GM12878 (cell line): ENCODE results near the gene GKN2. TPM values are rescaled to one million over a fixed set of nuclear protein-coding genes. Genes with fewer than 3 reads are reported as not detected.

Experiments
- BACH1 ChIP-seq: fragments of 450-650 bp; IDR thresholded peaks from 2 replicates; pipeline ENCODE4 v1.6.1; 2017; ENCODE audit warnings: mild to moderate bottlenecking, borderline replicate concordance
- CBFB ChIP-seq: IDR thresholded peaks from 2 replicates; pipeline ENCODE4 v1.6.1; 2016; ENCODE audit warnings: antibody characterized with exemption, low read depth
- CEBPB ChIP-seq, 2 experiments: fragments of 150-350 bp in 1 of 2; IDR thresholded peaks; 2 replicates each; pipeline ENCODE4 v1.6.1; 2012 to 2014; ENCODE audit warnings: low read depth in 2 of 2, low read length in 2 of 2, borderline replicate concordance in 1 of 2, inconsistent platforms in 1 of 2
- CREB1 ChIP-seq: IDR thresholded peaks from 2 replicates; pipeline ENCODE4 v1.6.1; 2012; ENCODE audit warnings: low read depth, mild to moderate bottlenecking, inconsistent platforms
- DPF2 ChIP-seq: fragments of 450-650 bp; IDR thresholded peaks from 2 replicates; pipeline ENCODE4 v1.6.1; 2017; ENCODE audit warnings: mild to moderate bottlenecking
- EZH2 ChIP-seq: IDR thresholded peaks from 2 replicates; pipeline ENCODE4 v1.6.1; 2012; ENCODE audit warnings: low read depth, mild to moderate bottlenecking, control low read depth, inconsistent platforms, low read length, borderline replicate concordance; ENCODE audit not compliant: control insufficient read depth
- FOXK2 ChIP-seq: fragments of 450-650 bp; IDR thresholded peaks from 2 replicates; pipeline ENCODE4 v1.6.1; 2017; ENCODE audit warnings: mild to moderate bottlenecking, moderate library complexity
- GABPA ChIP-seq: IDR thresholded peaks from 2 replicates; pipeline ENCODE4 v1.6.1; 2014; ENCODE audit warnings: antibody characterized with exemption, low read depth, mild to moderate bottlenecking, inconsistent platforms
- HDAC6 ChIP-seq: fragments of 200-600 bp; sonication (generic); IDR thresholded peaks from one replicate; pipeline ENCODE4 v1.8.0; 2017; ENCODE audit warnings: antibody characterized with exemption; ENCODE audit not compliant: unreplicated experiment
- IKZF2 ChIP-seq, 2 experiments: fragments of 450-650 bp; IDR thresholded peaks; 2 replicates each; pipeline ENCODE4 v1.6.1; 2017; ENCODE audit warnings: mild to moderate bottlenecking in 2 of 2, moderate library complexity in 2 of 2
- MEF2B ChIP-seq: fragments of 450-650 bp; IDR thresholded peaks from 2 replicates; pipeline ENCODE4 v1.6.1; 2018; ENCODE audit warnings: mild to moderate bottlenecking, moderate library complexity; ENCODE audit not compliant: partially characterized antibody, poor library complexity, severe bottlenecking
- MYC ChIP-seq: IDR thresholded peaks from 2 replicates; pipeline ENCODE4 v1.6.1; 2011; ENCODE audit warnings: mild to moderate bottlenecking, low read length, moderate library complexity, inconsistent platforms; ENCODE audit not compliant: insufficient read depth, insufficient replicate concordance, insufficient read length, severe bottlenecking
- NFXL1 ChIP-seq: fragments of 450-650 bp; IDR thresholded peaks from 2 replicates; pipeline ENCODE4 v1.6.1; 2017; ENCODE audit warnings: antibody characterized with exemption, mild to moderate bottlenecking, borderline replicate concordance
- RBBP5 ChIP-seq: fragments of 200-600 bp; sonication (generic); conservative IDR thresholded peaks from 2 replicates; pipeline ENCODE4 v1.6.1; 2016
- SMAD1 ChIP-seq: fragments of 450-650 bp; IDR thresholded peaks from 2 replicates; pipeline ENCODE4 v1.6.1; 2018; ENCODE audit warnings: mild to moderate bottlenecking, low read depth; ENCODE audit not compliant: partially characterized antibody
- SMARCA5 ChIP-seq: fragments of 450-650 bp; IDR thresholded peaks from 2 replicates; pipeline ENCODE4 v1.6.1; 2017; ENCODE audit warnings: mild to moderate bottlenecking
- STAT1 ChIP-seq: fragments of 450-650 bp; conservative IDR thresholded peaks from 2 replicates; pipeline ENCODE4 v1.6.1; 2014; ENCODE audit warnings: antibody characterized with exemption, mild to moderate bottlenecking
- ZBED1 ChIP-seq: IDR thresholded peaks from 2 replicates; pipeline ENCODE4 v1.6.1; 2016; ENCODE audit warnings: borderline replicate concordance
- ZNF217 ChIP-seq: fragments of 450-650 bp; IDR thresholded peaks from 2 replicates; pipeline ENCODE4 v1.6.1; 2017; ENCODE audit warnings: antibody characterized with exemption, mild to moderate bottlenecking
- polyA plus RNA-seq, 11 experiments: library from polyadenylated mRNA; depleted of rRNA in 4 of 11; unstranded in 6 of 11; stranded (reverse) in 5 of 11; fragments of >200 nt; fragmentation: Nextera tagmentation in 4 of 11; fragmentation: Illumina TruSeq in 1 of 11; extraction: Ambion mirVana in 4 of 11; extraction: Trizol in 1 of 11; gene quantifications; 1 replicate in 1 of 11; 2 replicates in 10 of 11; pipeline versions ENCODE4 v1.2.1 to v1.2.3, GENCODE V29; 2011 to 2016; ENCODE audit warnings: inconsistent platforms in 2 of 11, missing spikeins in 2 of 11, low read depth in 1 of 11
- total RNA-seq, 4 experiments: library from RNA; depleted of rRNA in 3 of 4; stranded (reverse); fragments of >200 nt in 3 of 4; fragmentation: Illumina TruSeq in 1 of 4; extraction: Trizol in 1 of 4; gene quantifications; 2 replicates each; pipeline versions ENCODE4 v1.2.1 to v1.2.3, GENCODE V29; 2013 to 2021
- TF ChIP-seq, protein P1 (sequence below): fragments of 450-650 bp; formaldehyde crosslinking; IDR thresholded peaks from 2 replicates; pipeline ENCODE4 v1.4.0; 2020; ENCODE audit warnings: mild to moderate bottlenecking, moderate library complexity
- TF ChIP-seq, protein P2 (sequence below): fragments of 450-650 bp; IDR thresholded peaks from 2 replicates; pipeline ENCODE4 v1.6.1; 2017; ENCODE audit warnings: mild to moderate bottlenecking
- TF ChIP-seq, protein P3 (sequence below): fragments of 450-650 bp; IDR thresholded peaks from 2 replicates; pipeline ENCODE4 v1.6.1; 2016; ENCODE audit warnings: mild to moderate bottlenecking, moderate library complexity, borderline replicate concordance

Gene GKN2
- total and polyA plus RNA-seq, 10 of the 15 experiments (the other 5 are each of a cell fraction or from before 2014, with no cell fraction given), result not detected

DNA sequence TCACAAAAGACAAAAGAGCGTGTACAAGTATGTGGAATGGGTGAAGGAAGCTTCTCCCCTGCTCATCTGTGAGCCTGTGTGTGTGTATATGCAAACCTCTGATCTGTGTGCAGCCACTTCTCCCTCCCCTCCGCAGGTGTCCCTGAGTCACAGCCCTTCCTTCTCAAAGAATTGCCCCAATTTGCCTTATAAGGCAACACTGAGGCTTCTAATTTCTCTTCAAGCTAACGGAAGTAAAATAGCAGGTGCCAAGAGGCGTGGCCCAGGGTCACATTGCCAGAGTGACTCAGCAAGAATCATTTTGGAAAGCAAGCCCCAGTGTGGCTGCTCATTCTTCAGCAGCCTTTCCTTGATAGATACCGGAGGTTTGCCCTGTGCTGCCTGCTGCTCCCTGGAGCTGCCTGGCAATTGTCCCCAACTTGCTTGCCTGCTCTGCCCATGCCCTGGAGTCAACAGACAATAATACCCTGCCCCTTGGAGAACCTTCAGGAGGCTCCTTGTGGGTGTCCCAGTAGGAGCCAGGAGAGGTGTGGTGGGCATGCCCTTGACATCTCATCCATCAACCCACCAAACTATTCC lies 44.2 kb downstream of the GKN2 start (continued):
- no peak for TF ChIP-seq STAT1
- no peak for TF ChIP-seq CBFB
- no peak for TF ChIP-seq SMARCA5
- TF ChIP-seq RBBP5, result no peak
- peak; percentile 69 for TF ChIP-seq GABPA
- 0 out of 2 replicates have a peak, but pooled peaks have one; percentile 44 for TF ChIP-seq CREB1
- TF ChIP-seq CEBPB (IDR thresholded peaks at IDR 0.05; ENCODE audit: borderline replicate concordance in 1 of 2, low read depth in 2 of 2, low read length in 2 of 2), result no peak
- TF ChIP-seq, protein P1, sequence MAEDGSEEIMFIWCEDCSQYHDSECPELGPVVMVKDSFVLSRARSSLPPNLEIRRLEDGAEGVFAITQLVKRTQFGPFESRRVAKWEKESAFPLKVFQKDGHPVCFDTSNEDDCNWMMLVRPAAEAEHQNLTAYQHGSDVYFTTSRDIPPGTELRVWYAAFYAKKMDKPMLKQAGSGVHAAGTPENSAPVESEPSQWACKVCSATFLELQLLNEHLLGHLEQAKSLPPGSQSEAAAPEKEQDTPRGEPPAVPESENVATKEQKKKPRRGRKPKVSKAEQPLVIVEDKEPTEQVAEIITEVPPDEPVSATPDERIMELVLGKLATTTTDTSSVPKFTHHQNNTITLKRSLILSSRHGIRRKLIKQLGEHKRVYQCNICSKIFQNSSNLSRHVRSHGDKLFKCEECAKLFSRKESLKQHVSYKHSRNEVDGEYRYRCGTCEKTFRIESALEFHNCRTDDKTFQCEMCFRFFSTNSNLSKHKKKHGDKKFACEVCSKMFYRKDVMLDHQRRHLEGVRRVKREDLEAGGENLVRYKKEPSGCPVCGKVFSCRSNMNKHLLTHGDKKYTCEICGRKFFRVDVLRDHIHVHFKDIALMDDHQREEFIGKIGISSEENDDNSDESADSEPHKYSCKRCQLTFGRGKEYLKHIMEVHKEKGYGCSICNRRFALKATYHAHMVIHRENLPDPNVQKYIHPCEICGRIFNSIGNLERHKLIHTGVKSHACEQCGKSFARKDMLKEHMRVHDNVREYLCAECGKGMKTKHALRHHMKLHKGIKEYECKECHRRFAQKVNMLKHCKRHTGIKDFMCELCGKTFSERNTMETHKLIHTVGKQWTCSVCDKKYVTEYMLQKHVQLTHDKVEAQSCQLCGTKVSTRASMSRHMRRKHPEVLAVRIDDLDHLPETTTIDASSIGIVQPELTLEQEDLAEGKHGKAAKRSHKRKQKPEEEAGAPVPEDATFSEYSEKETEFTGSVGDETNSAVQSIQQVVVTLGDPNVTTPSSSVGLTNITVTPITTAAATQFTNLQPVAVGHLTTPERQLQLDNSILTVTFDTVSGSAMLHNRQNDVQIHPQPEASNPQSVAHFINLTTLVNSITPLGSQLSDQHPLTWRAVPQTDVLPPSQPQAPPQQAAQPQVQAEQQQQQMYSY (CRISPR knock-in tag), result no peak
- no peak for TF ChIP-seq MYC
- no peak for TF ChIP-seq NFXL1
- TF ChIP-seq ZBED1, result no peak
- TF ChIP-seq, protein P2, sequence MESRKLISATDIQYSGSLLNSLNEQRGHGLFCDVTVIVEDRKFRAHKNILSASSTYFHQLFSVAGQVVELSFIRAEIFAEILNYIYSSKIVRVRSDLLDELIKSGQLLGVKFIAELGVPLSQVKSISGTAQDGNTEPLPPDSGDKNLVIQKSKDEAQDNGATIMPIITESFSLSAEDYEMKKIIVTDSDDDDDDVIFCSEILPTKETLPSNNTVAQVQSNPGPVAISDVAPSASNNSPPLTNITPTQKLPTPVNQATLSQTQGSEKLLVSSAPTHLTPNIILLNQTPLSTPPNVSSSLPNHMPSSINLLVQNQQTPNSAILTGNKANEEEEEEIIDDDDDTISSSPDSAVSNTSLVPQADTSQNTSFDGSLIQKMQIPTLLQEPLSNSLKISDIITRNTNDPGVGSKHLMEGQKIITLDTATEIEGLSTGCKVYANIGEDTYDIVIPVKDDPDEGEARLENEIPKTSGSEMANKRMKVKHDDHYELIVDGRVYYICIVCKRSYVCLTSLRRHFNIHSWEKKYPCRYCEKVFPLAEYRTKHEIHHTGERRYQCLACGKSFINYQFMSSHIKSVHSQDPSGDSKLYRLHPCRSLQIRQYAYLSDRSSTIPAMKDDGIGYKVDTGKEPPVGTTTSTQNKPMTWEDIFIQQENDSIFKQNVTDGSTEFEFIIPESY, result no peak
- no peak for TF ChIP-seq MEF2B
- TF ChIP-seq BACH1, result peak; percentile 94
- TF ChIP-seq ZNF217, result no peak
- no peak for TF ChIP-seq SMAD1
- TF ChIP-seq DPF2, result no peak
- TF ChIP-seq HDAC6, result no peak
- TF ChIP-seq IKZF2 (IDR thresholded peaks at IDR 0.05), result no peak
- TF ChIP-seq, protein P3, sequence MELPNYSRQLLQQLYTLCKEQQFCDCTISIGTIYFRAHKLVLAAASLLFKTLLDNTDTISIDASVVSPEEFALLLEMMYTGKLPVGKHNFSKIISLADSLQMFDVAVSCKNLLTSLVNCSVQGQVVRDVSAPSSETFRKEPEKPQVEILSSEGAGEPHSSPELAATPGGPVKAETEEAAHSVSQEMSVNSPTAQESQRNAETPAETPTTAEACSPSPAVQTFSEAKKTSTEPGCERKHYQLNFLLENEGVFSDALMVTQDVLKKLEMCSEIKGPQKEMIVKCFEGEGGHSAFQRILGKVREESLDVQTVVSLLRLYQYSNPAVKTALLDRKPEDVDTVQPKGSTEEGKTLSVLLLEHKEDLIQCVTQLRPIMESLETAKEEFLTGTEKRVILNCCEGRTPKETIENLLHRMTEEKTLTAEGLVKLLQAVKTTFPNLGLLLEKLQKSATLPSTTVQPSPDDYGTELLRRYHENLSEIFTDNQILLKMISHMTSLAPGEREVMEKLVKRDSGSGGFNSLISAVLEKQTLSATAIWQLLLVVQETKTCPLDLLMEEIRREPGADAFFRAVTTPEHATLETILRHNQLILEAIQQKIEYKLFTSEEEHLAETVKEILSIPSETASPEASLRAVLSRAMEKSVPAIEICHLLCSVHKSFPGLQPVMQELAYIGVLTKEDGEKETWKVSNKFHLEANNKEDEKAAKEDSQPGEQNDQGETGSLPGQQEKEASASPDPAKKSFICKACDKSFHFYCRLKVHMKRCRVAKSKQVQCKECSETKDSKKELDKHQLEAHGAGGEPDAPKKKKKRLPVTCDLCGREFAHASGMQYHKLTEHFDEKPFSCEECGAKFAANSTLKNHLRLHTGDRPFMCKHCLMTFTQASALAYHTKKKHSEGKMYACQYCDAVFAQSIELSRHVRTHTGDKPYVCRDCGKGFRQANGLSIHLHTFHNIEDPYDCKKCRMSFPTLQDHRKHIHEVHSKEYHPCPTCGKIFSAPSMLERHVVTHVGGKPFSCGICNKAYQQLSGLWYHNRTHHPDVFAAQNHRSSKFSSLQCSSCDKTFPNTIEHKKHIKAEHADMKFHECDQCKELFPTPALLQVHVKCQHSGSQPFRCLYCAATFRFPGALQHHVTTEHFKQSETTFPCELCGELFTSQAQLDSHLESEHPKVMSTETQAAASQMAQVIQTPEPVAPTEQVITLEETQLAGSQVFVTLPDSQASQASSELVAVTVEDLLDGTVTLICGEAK, result no peak
- TF ChIP-seq FOXK2, result no peak
- peak; percentile 88; the same call in 1 of the 2 replicates for TF ChIP-seq EZH2
